ENCODE data around the gene ABCC6. TPM values are rescaled to one million over a fixed set of nuclear protein-coding genes. Genes with fewer than 3 reads are reported as not detected.
"Not testable (repeated sequence)": the region's sequence is repeated elsewhere in the genome, so short reads cannot be mapped to it uniquely, and the experiment has no call there.

ABCC6 gene
- polyA plus RNA-seq, 1 donor from 2014 or later: not detected

- Histone ChIP-seq H3K4me3 (ENCODE audit: low read length) (no peak overlapping the region), H3K9me3 (ENCODE audit: low read length) (no peaks in the 10 kb centered on the region), H3F3A (ENCODE audit: insufficient read depth, low read length, poor library complexity, severe bottlenecking) (no peaks in the 10 kb centered on the region), H3K36me3 (ENCODE audit: insufficient read depth, low read length) (no peaks in the 10 kb centered on the region), H3K4me2 (ENCODE audit: low read length) (no peak overlapping the region), H3K79me2 (replicated peaks; ENCODE audit: insufficient read depth, low read length) (no peaks in the 10 kb centered on the region), H4K20me1 (ENCODE audit: insufficient read depth) (no peaks in the 10 kb centered on the region), H2AFZ (ENCODE audit: low read depth, low read length) (no peak overlapping the region), H3K9me2 (ENCODE audit: insufficient read depth, low read length) (no peaks in the 10 kb centered on the region), H3K27ac (ENCODE audit: low read length) (no peak overlapping the region), H3K27me3 (ENCODE audit: insufficient read depth, low read depth, low read length) (no peaks in the 10 kb centered on the region), H3K9ac (ENCODE audit: low read length) (no peak overlapping the region)
- TF ChIP-seq, protein P1, sequence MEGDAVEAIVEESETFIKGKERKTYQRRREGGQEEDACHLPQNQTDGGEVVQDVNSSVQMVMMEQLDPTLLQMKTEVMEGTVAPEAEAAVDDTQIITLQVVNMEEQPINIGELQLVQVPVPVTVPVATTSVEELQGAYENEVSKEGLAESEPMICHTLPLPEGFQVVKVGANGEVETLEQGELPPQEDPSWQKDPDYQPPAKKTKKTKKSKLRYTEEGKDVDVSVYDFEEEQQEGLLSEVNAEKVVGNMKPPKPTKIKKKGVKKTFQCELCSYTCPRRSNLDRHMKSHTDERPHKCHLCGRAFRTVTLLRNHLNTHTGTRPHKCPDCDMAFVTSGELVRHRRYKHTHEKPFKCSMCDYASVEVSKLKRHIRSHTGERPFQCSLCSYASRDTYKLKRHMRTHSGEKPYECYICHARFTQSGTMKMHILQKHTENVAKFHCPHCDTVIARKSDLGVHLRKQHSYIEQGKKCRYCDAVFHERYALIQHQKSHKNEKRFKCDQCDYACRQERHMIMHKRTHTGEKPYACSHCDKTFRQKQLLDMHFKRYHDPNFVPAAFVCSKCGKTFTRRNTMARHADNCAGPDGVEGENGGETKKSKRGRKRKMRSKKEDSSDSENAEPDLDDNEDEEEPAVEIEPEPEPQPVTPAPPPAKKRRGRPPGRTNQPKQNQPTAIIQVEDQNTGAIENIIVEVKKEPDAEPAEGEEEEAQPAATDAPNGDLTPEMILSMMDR (IDR thresholded peaks at IDR 0.05; ENCODE audit: poor library complexity, severe bottlenecking): no peak
- TF ChIP-seq EP300 (conservative IDR thresholded peaks at IDR 0.05; ENCODE audit: poor library complexity, severe bottlenecking) (no peak), SMC3 (conservative IDR thresholded peaks at IDR 0.05; ENCODE audit: poor library complexity) (no peak)
Observed at GRCh38 chr16:16196099-16196498, 27.2 kb downstream of the ABCC6 start.

DNA sequence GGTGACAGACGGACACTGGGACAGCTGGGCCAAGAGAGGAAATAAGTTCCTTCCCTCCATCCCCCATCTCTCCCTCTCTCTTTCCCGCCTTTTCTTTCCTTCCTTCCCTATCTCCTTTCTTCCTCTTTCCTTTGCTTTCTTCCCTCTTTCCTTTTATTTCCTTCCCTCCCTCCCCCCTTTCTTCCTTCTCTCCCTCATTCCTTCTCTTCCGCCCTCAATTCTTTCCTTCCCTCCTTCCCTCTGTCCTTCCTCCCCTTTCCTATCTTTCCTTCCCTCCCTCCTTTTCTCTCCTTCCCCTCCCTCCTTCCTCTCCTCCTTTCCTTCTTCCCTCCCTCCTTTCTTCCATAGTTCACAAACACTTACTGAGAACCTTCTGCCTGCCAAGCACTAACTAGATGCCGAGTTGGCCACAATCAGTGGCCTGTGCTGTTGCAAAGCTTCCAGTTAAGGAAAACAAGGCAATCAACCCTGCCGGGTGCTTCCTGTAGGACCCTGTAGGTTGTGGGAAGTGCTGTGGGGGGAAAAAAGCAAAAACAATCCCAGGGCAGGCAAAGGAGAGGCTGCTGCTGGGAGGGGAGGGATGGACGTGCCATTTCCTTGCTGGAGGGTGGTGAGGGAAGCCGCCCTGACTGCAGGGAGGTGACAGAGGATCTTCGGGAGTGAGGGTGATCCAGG lies 31.7 kb downstream of the ABCC6 start:
- no peak overlapping the region for H3K4me3 ChIP-seq (ENCODE audit: low read length)
- H3K27me3 ChIP-seq (ENCODE audit: insufficient read depth, low read depth, low read length): no peaks in the 10 kb centered on the region
- no peaks in the 10 kb centered on the region for H3F3A ChIP-seq (ENCODE audit: insufficient read depth, low read length, poor library complexity, severe bottlenecking)
- no peak overlapping the region for H3K27ac ChIP-seq (ENCODE audit: low read length)
- H3K9me2 ChIP-seq (ENCODE audit: insufficient read depth, low read length): no peaks in the 10 kb centered on the region
- no peaks in the 10 kb centered on the region for H4K20me1 ChIP-seq (ENCODE audit: insufficient read depth)
- no peak overlapping the region for H3K4me2 ChIP-seq (ENCODE audit: low read length)
- H3K36me3 ChIP-seq (ENCODE audit: insufficient read depth, low read length): no peaks in the 10 kb centered on the region
- no peak overlapping the region for H3K9ac ChIP-seq (ENCODE audit: low read length)
- no peaks in the 10 kb centered on the region for H3K79me2 ChIP-seq (replicated peaks; ENCODE audit: insufficient read depth, low read length)
- no peak overlapping the region for H2AFZ ChIP-seq (ENCODE audit: low read depth, low read length)
- no peak for TF ChIP-seq REST (IDR thresholded peaks at IDR 0.05; ENCODE audit: borderline replicate concordance)
- TF ChIP-seq POLR2AphosphoS5 (IDR thresholded peaks at IDR 0.05): no peak
- no peak for TF ChIP-seq RAD21 (conservative IDR thresholded peaks at IDR 0.05)
- no peak for TF ChIP-seq TAF1 (IDR thresholded peaks at IDR 0.05; ENCODE audit: low read depth)
- H3K9me3 ChIP-seq (ENCODE audit: low read length): no peaks in the 10 kb centered on the region

DNA sequence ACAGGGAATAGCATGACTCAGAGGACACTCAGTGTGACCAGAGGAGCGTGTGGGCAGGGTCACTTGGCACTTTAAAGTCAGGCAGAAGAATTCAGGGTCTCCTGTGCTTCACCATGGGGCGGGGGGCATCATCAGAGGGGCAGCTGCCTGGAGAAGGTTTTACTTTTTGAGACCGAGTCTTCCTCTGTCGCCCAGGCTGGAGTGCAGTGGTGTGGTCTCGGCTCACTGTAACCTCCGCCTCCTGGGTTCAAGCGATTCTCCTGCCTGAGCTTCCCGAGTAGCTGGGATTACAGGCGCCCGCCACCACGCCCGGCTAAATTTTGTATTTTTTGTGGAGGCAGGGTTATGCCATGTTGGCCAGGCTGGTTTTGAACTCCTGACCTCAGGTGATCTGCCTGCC lies 32.3 kb downstream of the ABCC6 start:
- not testable (repeated sequence) for H3K4me3 ChIP-seq (ENCODE audit: low read length); H3K79me2 ChIP-seq (replicated peaks; ENCODE audit: insufficient read depth, low read length); H4K20me1 ChIP-seq (ENCODE audit: insufficient read depth); H3F3A ChIP-seq (ENCODE audit: insufficient read depth, low read length, poor library complexity, severe bottlenecking); H3K9ac ChIP-seq (ENCODE audit: low read length); H2AFZ ChIP-seq (ENCODE audit: low read depth, low read length); H3K36me3 ChIP-seq (ENCODE audit: insufficient read depth, low read length); H3K27me3 ChIP-seq (ENCODE audit: insufficient read depth, low read depth, low read length); H3K9me3 ChIP-seq (ENCODE audit: low read length); H3K27ac ChIP-seq (ENCODE audit: low read length); H3K9me2 ChIP-seq (ENCODE audit: insufficient read depth, low read length); H3K4me2 ChIP-seq (ENCODE audit: low read length)

Data from neural cell (in vitro differentiated cells).